ENCODE data around the gene ZAR1L.
A peak's percentile ranks its signal among the peaks of the same experiment; 100 is the strongest.
"Not testable (repeated sequence)": the region's sequence is repeated elsewhere in the genome, so short reads cannot be mapped to it uniquely, and the experiment has no call there.

The ZAR1L gene, protein sequence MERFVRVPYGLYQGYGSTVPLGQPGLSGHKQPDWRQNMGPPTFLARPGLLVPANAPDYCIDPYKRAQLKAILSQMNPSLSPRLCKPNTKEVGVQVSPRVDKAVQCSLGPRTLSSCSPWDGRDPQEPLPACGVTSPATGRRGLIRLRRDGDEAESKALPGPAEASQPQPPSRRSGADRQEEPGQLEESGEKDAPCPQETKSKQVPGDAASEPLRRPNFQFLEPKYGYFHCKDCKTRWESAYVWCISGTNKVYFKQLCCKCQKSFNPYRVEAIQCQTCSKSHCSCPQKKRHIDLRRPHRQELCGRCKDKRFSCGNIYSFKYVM

DNA sequence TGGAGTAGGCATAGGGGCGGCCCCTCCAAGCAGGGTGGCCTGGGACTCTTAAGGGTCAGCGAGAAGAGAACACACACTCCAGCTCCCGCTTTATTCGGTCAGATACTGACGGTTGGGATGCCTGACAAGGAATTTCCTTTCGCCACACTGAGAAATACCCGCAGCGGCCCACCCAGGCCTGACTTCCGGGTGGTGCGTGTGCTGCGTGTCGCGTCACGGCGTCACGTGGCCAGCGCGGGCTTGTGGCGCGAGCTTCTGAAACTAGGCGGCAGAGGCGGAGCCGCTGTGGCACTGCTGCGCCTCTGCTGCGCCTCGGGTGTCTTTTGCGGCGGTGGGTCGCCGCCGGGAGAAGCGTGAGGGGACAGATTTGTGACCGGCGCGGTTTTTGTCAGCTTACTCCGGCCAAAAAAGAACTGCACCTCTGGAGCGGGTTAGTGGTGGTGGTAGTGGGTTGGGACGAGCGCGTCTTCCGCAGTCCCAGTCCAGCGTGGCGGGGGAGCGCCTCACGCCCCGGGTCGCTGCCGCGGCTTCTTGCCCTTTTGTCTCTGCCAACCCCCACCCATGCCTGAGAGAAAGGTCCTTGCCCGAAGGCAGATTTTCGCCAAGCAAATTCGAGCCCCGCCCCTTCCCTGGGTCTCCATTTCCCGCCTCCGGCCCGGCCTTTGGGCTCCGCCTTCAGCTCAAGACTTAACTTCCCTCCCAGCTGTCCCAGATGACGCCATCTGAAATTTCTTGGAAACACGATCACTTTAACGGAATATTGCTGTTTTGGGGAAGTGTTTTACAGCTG is at the start of gene ZAR1L, which contains the start of gene BRCA2:
TSS of gene ZAR1L (minus strand) at position 126 of the 790 bp plus-strand sequence. CDS start 3,438 bp downstream, outside the sequence.
TSS of gene BRCA2 (plus strand) at position 271 of the 790 bp plus-strand sequence. CDS start 953 bp downstream, outside the sequence.
- DNase-seq (ENCODE audit: low spot score) = peak; percentile 81

GRCh38 chr13:32362574-32362973 is 47.4 kb upstream of the ZAR1L start:
- DNase-seq (ENCODE audit: low spot score) = no peak

DNA sequence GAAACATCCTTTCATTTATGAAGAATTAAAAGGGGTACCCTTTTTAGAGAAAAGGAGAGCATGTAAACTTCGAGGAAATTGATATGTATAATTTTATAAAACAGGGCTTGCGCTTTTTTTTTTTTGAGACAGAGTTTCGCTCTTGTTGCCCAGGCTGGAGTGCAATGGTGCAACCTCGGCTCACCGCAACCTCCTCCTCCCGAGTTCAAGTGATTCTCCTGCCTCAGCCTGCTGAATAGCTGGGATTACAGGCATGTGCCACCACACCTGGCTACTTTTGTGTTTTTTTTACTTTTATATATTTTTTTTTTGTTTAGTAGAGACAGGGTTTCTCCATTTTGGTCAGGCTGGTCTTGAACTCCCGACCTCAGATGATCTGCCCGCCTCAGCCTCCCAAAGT is 40.8 kb upstream of the ZAR1L start:
- DNase-seq (ENCODE audit: low spot score) = not testable (repeated sequence)

DNA sequence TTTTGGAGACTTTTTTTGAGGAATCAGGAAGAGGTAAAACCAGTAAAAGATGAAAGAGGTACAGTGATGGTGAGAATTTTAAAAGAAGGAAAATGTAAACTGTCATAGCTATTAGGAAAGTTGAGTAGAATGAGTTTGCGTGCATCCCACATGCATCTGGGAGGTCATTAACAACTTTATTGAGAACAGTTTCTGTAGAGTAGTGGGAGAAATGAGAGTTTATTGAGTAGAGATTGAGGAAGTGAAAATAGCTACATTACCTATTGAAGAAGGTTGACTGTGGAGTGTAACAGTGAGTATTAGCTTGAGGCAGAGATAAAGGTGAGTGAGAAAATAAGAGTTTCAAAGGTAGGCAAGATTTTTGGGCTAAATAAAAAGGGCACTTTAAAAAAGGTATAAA is 38.9 kb upstream of the ZAR1L start:
- no peak for DNase-seq (ENCODE audit: low spot score)

- not testable (repeated sequence) for DNase-seq (ENCODE audit: low spot score)
Observed at GRCh38 chr13:32350839-32351441, 35.8 kb upstream of the ZAR1L start.

DNA sequence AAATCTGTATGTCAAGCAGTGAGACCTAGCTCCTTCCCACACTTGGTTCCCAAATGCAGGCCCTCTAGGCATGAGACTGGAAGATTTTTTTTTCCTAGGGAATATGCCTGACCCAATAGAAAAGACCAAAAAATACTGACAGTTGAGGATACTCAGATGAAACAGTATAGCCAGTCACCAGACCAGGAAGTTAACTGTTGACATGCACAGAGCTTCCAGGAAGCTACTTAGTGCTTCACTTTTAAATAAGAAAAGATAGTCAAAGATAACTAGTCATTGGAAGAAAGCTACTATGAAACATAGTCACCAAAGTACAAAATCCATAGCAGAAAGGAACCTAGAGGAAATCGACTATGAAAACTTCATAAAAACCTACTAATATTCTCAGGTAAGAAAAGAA is 32.5 kb upstream of the ZAR1L start:
- DNase-seq (ENCODE audit: low spot score) = no peak

DNA sequence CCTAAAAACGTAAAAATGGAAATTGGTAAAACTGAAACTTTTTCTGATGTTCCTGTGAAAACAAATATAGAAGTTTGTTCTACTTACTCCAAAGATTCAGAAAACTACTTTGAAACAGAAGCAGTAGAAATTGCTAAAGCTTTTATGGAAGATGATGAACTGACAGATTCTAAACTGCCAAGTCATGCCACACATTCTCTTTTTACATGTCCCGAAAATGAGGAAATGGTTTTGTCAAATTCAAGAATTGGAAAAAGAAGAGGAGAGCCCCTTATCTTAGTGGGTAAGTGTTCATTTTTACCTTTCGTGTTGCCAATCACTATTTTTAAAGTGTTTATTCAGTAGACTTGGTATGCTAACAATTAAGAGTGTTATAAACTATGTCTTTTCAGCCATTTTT is 25.8 kb upstream of the ZAR1L start:
- DNase-seq (ENCODE audit: low spot score) = no peak

- no peak for DNase-seq (ENCODE audit: low spot score)
Observed at GRCh38 chr13:32334671-32335070, 19.5 kb upstream of the ZAR1L start.

- no peak for DNase-seq (ENCODE audit: low spot score)
Observed at GRCh38 chr13:32330441-32330840, 15.3 kb upstream of the ZAR1L start.

GRCh38 chr13:32323912-32324311 is 8.7 kb upstream of the ZAR1L start:
- peak; percentile 49 for DNase-seq (ENCODE audit: low spot score)

GRCh38 chr13:32320528-32320927 is 5.4 kb upstream of the ZAR1L start:
- no peak for DNase-seq (ENCODE audit: low spot score)

- no peak for DNase-seq (ENCODE audit: low spot score)
Observed at GRCh38 chr13:32317716-32318465, 2.7 kb upstream of the ZAR1L start.

GRCh38 chr13:32316501-32316900 is 1.3 kb upstream of the ZAR1L start:
- no peak for DNase-seq (ENCODE audit: low spot score)

DNA sequence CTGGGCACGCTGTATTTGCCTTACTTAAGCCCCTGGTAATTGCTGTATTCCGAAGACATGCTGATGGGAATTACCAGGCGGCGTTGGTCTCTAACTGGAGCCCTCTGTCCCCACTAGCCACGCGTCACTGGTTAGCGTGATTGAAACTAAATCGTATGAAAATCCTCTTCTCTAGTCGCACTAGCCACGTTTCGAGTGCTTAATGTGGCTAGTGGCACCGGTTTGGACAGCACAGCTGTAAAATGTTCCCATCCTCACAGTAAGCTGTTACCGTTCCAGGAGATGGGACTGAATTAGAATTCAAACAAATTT is 821 bp upstream of the ZAR1L start:
- DNase-seq (ENCODE audit: low spot score) = no peak

GRCh38 chr13:32314271-32315237 is 609 bp downstream of the ZAR1L start:
- DNase-seq (ENCODE audit: low spot score) = peak; percentile 26

- no peak for DNase-seq (ENCODE audit: low spot score)
Observed at GRCh38 chr13:32311188-32311897, 3.8 kb downstream of the ZAR1L start.

GRCh38 chr13:32310134-32310706 is 4.9 kb downstream of the ZAR1L start:
- peak; percentile 59 for DNase-seq (ENCODE audit: low spot score)

DNA sequence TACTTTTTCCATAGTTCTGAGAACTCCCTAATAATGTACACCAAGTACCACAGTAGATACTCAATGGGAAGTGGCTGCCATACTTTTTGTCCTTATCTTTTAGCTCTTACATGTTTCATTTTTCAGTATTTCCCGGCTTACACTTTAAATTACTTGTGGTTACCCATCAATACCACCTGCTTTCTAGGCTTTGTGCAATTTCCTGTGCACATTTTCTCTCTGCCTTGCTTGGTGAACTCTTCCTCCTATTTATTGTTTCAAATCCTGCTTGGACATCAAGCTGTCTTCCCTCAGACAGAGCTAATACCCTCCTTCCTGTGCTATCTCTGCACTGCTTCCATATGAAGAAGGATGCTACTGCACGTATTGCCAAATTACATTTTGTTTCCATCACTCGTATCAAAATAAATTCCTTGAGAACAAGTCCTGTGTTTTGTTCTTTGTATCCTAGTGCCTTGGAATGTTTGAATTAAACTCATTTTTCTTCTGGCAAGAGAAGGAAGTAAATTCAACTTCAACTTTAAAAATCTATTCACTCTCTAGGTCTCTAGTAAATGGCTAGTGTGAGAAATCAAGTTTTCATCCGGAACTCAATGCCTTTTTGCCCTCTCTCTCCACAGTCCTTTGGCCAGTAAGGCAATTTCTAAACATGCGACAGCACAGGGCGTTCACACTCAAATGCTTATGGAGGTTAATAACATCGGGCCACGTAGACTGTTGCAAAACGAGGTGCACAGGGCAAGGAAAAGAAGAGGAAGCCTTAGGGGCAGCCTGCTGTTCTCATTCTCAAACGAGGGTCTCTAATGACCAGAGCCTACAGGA is 5.6 kb downstream of the ZAR1L start:
- no peak for DNase-seq (ENCODE audit: low spot score)

- DNase-seq (ENCODE audit: low spot score) = no peak
Observed at GRCh38 chr13:32305646-32306045, 9.5 kb downstream of the ZAR1L start.

Measured in kidney capillary endothelial cell (primary cell).